ENCODE measurements around the gene IGF2BP2. TPM values are rescaled to one million over a fixed set of nuclear protein-coding genes. Genes with fewer than 3 reads are reported as not detected.

The IGF2BP2 gene
- total and polyA plus RNA-seq, 11 donors = 5.9 to 21.8 (median 16.8) TPM

- Histone ChIP-seq H3K36me3 (no peaks in the 10 kb centered on the region), H3K27me3 (no peaks in the 10 kb centered on the region), H3K4me1 (peaks cover 0 to 24% (median 0%) of the 10 kb centered on the region in 12 donors), H3K27ac (no peak overlapping the region), H3K4me3 (no peak overlapping the region), H3K9me3 (no peaks in the 10 kb centered on the region)
- intact Hi-C loops (cut with DNase I) = no loop called here
- ATAC-seq = no peak
- DNase-seq = no peak
- 93 to 98% (median 96%) methylated on average over 12 of the region's 12 CpGs for WGBS, 4 donors
- TF ChIP-seq POLR2A (IDR thresholded peaks at IDR 0.05) = no peak
- no peak for TF ChIP-seq CTCF (IDR thresholded peaks at IDR 0.05)
Measured at GRCh38 chr3:185653949-185654757, 170.7 kb downstream of the IGF2BP2 start.

- WGBS, 4 donors = 90 to 98% (median 95%) methylated on average over 7 to 9 of the region's 9 CpGs
- no peak overlapping the region for H3K4me3 ChIP-seq
- DNase-seq (no peak), ATAC-seq (no peak)
- no peak overlapping the region for H3K27ac ChIP-seq
- H3K9me3 ChIP-seq = no peaks in the 10 kb centered on the region
- H3K4me1 ChIP-seq = peaks cover 0 to 13% (median 0%) of the 10 kb centered on the region in 12 donors
- intact Hi-C loops (cut with DNase I) = no loop called here
- H3K27me3 ChIP-seq = no peaks in the 10 kb centered on the region
- H3K36me3 ChIP-seq = peaks cover 0 to 1% (median 0%) of the 10 kb centered on the region in 9 donors
- TF ChIP-seq POLR2A (IDR thresholded peaks at IDR 0.05) = no peak
- no peak for TF ChIP-seq CTCF (IDR thresholded peaks at IDR 0.05)
Measured at GRCh38 chr3:185651971-185652370, 172.9 kb downstream of the IGF2BP2 start.

GRCh38 chr3:185649414-185649813, 175.4 kb downstream of the IGF2BP2 start:
- no peaks in the 10 kb centered on the region for H3K9me3 ChIP-seq
- H3K4me1 ChIP-seq = peaks cover 0 to 4% (median 0%) of the 10 kb centered on the region in 12 donors
- no peak overlapping the region for H3K27ac ChIP-seq
- no peak overlapping the region for H3K4me3 ChIP-seq
- H3K27me3 ChIP-seq = no peaks in the 10 kb centered on the region
- H3K36me3 ChIP-seq = peaks cover 0 to 19% (median 0%) of the 10 kb centered on the region in 9 donors
- TF ChIP-seq POLR2A (IDR thresholded peaks at IDR 0.05) (no peak), CTCF (IDR thresholded peaks at IDR 0.05) (no peak)
- intact Hi-C loops (cut with DNase I) = no loop called here
- DNase-seq (no peak), ATAC-seq (peak in 1 of 4 donors; percentile 9)
- WGBS, 4 donors = 87 to 98% (median 92%) methylated on average over 10 of the region's 10 CpGs

- Histone ChIP-seq H3K9me3 (no peaks in the 10 kb centered on the region), H3K27ac (no peak overlapping the region), H3K27me3 (no peaks in the 10 kb centered on the region), H3K4me3 (no peak overlapping the region), H3K4me1 (peaks cover 0 to 4% (median 0%) of the 10 kb centered on the region in 12 donors), H3K36me3 (peaks cover 0 to 19% (median 0%) of the 10 kb centered on the region in 9 donors)
- 93 to 99% (median 97%) methylated on average over 4 of the region's 4 CpGs for WGBS, 4 donors
- ATAC-seq = no peak
- DNase-seq = no peak
- TF ChIP-seq CTCF (IDR thresholded peaks at IDR 0.05) (no peak), POLR2A (IDR thresholded peaks at IDR 0.05) (no peak)
- intact Hi-C loops (cut with DNase I) = no loop called here
Measured at GRCh38 chr3:185648396-185648795, 176.4 kb downstream of the IGF2BP2 start.
